Vagina (tissue), 2 donors: Measurements from ENCODE around the gene ABTB2. TPM values are rescaled to one million over a fixed set of nuclear protein-coding genes. Genes with fewer than 3 reads are reported as not detected.

ENCODE experiments used
- DNase-seq, 2 donors: peaks; one replicate each; pipeline ENCODE4 v3.0.0-alpha.2; 2017; ENCODE audit errors: extremely low spot score in 2 of 2
- H3K27ac ChIP-seq: fragments of 200-600 bp; sonication (generic); one replicate; pipeline ENCODE4 v1.5.1; 2019
- H3K27me3 ChIP-seq: fragments of 200-600 bp; sonication (generic); one replicate; pipeline ENCODE4 v1.5.1; 2019
- H3K36me3 ChIP-seq, 2 donors: fragments of 200-600 bp; sonication (generic); one replicate each; pipeline ENCODE4 v1.5.1; 2017 to 2019
- H3K4me1 ChIP-seq: fragments of 200-600 bp; sonication (generic); one replicate; pipeline ENCODE4 v1.5.1; 2019
- H3K4me3 ChIP-seq, 2 donors: fragments of 200-600 bp; sonication (generic); 1 replicate in 1 of 2; 2 replicates in 1 of 2; pipeline ENCODE4 v1.5.1; 2016 to 2019
- H3K9me3 ChIP-seq: fragments of 200-600 bp; sonication (generic); one replicate; pipeline ENCODE4 v1.5.1; 2019
- CTCF ChIP-seq, 3 experiments: fragments of 450-650 bp in 2 of 3; fragments of 200-600 bp in 1 of 3; sonication (generic) in 1 of 3; IDR thresholded peaks; one replicate each; pipeline ENCODE4 v1.5.1; 2017 to 2019; ENCODE audit warnings: antibody characterized with exemption in 3 of 3, mild to moderate bottlenecking in 2 of 3, moderate library complexity in 2 of 3
- POLR2A ChIP-seq, 2 donors: fragments of 450-650 bp; IDR thresholded peaks; one replicate each; pipeline ENCODE4 v1.6.1; 2017; ENCODE audit warnings: antibody characterized with exemption in 2 of 2, mild to moderate bottlenecking in 2 of 2, moderate library complexity in 2 of 2
- POLR2AphosphoS5 ChIP-seq, 2 donors: sonication (generic); formaldehyde crosslinking; IDR thresholded peaks; one replicate each; pipeline ENCODE4 v1.9.0; 2017; ENCODE audit warnings: antibody characterized with exemption in 2 of 2, mild to moderate bottlenecking in 2 of 2, low read depth in 1 of 2; ENCODE audit not compliant: insufficient read depth in 1 of 2
- intact Hi-C: fragments of 100-400 bp; cut with DNase I; formaldehyde crosslinking; loops from one replicate; pipeline ENCODE4 v1.15.1; 2023
- total RNA-seq: library from RNA; depleted of rRNA; stranded (reverse); fragments of >200 nt; gene quantifications from one replicate; pipeline ENCODE4 v1.2.3, GENCODE V29; 2016

ABTB2 gene
- total RNA-seq, 1 donor from 2014 or later, result 10.8 TPM

- H3K27me3 ChIP-seq, result no peaks in the 10 kb centered on the region
- intact Hi-C loops, result no loop called here
- no peaks in the 10 kb centered on the region for H3K9me3 ChIP-seq
- H3K4me1 ChIP-seq, result peaks cover 11% of the 10 kb centered on the region
- TF ChIP-seq POLR2A (IDR thresholded peaks at IDR 0.05), result no peak
- no peak for TF ChIP-seq POLR2AphosphoS5 (IDR thresholded peaks at IDR 0.05; ENCODE audit: insufficient read depth in 1 of 2, low read depth in 1 of 2)
- no peak for TF ChIP-seq CTCF (IDR thresholded peaks at IDR 0.05)
- no peak for DNase-seq
- H3K4me3 ChIP-seq, result no peak overlapping the region
- no peaks in the 10 kb centered on the region for H3K36me3 ChIP-seq
- H3K27ac ChIP-seq, result no peak overlapping the region
Measured at GRCh38 chr11:34299284-34299972, 58.4 kb downstream of the ABTB2 start.

GRCh38 chr11:34298871-34299270 lies 58.9 kb downstream of the ABTB2 start:
- no peaks in the 10 kb centered on the region for H3K9me3 ChIP-seq
- TF ChIP-seq CTCF (IDR thresholded peaks at IDR 0.05) (no peak), POLR2AphosphoS5 (IDR thresholded peaks at IDR 0.05; ENCODE audit: insufficient read depth in 1 of 2, low read depth in 1 of 2) (no peak), POLR2A (IDR thresholded peaks at IDR 0.05) (no peak)
- intact Hi-C loops, result no loop called here
- no peaks in the 10 kb centered on the region for H3K27me3 ChIP-seq
- H3K27ac ChIP-seq, result no peak overlapping the region
- DNase-seq, result no peak
- H3K36me3 ChIP-seq, result no peaks in the 10 kb centered on the region
- no peak overlapping the region for H3K4me3 ChIP-seq
- H3K4me1 ChIP-seq, result peaks cover 11% of the 10 kb centered on the region

GRCh38 chr11:34296412-34296811 lies 61.4 kb downstream of the ABTB2 start:
- H3K4me1 ChIP-seq, result peaks cover 11% of the 10 kb centered on the region
- H3K4me3 ChIP-seq, result no peak overlapping the region
- intact Hi-C loops, result no loop called here
- H3K36me3 ChIP-seq, result no peaks in the 10 kb centered on the region
- TF ChIP-seq CTCF (IDR thresholded peaks at IDR 0.05) (no peak), POLR2A (IDR thresholded peaks at IDR 0.05) (no peak), POLR2AphosphoS5 (IDR thresholded peaks at IDR 0.05; ENCODE audit: insufficient read depth in 1 of 2, low read depth in 1 of 2) (no peak)
- H3K27ac ChIP-seq, result no peak overlapping the region
- H3K9me3 ChIP-seq, result no peaks in the 10 kb centered on the region
- DNase-seq, result no peak
- H3K27me3 ChIP-seq, result no peaks in the 10 kb centered on the region

GRCh38 chr11:34292546-34292945 lies 65.3 kb downstream of the ABTB2 start:
- intact Hi-C loops, result no loop called here
- Histone ChIP-seq H3K27ac (no peak overlapping the region), H3K4me3 (no peak overlapping the region), H3K27me3 (no peaks in the 10 kb centered on the region), H3K4me1 (peaks cover 11% of the 10 kb centered on the region), H3K9me3 (no peaks in the 10 kb centered on the region), H3K36me3 (no peaks in the 10 kb centered on the region)
- no peak for DNase-seq
- TF ChIP-seq POLR2A (IDR thresholded peaks at IDR 0.05), result no peak
- TF ChIP-seq CTCF (IDR thresholded peaks at IDR 0.05), result no peak
- no peak for TF ChIP-seq POLR2AphosphoS5 (IDR thresholded peaks at IDR 0.05; ENCODE audit: insufficient read depth in 1 of 2, low read depth in 1 of 2)

GRCh38 chr11:34292111-34292510 lies 65.7 kb downstream of the ABTB2 start:
- H3K9me3 ChIP-seq, result no peaks in the 10 kb centered on the region
- no peak overlapping the region for H3K27ac ChIP-seq
- H3K36me3 ChIP-seq, result no peaks in the 10 kb centered on the region
- peaks cover 11% of the 10 kb centered on the region for H3K4me1 ChIP-seq
- DNase-seq, result no peak
- no peak overlapping the region for H3K4me3 ChIP-seq
- TF ChIP-seq POLR2A (IDR thresholded peaks at IDR 0.05) (no peak), CTCF (IDR thresholded peaks at IDR 0.05) (no peak), POLR2AphosphoS5 (IDR thresholded peaks at IDR 0.05; ENCODE audit: insufficient read depth in 1 of 2, low read depth in 1 of 2) (no peak)
- no peaks in the 10 kb centered on the region for H3K27me3 ChIP-seq
- intact Hi-C loops, result no loop called here
